ENCODE measurements around the gene PRICKLE1.

- TF ChIP-seq, protein P1, sequence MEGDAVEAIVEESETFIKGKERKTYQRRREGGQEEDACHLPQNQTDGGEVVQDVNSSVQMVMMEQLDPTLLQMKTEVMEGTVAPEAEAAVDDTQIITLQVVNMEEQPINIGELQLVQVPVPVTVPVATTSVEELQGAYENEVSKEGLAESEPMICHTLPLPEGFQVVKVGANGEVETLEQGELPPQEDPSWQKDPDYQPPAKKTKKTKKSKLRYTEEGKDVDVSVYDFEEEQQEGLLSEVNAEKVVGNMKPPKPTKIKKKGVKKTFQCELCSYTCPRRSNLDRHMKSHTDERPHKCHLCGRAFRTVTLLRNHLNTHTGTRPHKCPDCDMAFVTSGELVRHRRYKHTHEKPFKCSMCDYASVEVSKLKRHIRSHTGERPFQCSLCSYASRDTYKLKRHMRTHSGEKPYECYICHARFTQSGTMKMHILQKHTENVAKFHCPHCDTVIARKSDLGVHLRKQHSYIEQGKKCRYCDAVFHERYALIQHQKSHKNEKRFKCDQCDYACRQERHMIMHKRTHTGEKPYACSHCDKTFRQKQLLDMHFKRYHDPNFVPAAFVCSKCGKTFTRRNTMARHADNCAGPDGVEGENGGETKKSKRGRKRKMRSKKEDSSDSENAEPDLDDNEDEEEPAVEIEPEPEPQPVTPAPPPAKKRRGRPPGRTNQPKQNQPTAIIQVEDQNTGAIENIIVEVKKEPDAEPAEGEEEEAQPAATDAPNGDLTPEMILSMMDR (IDR thresholded peaks at IDR 0.05), result no peak
- TF ChIP-seq POLR2A (IDR thresholded peaks at IDR 0.05), result no peak
Observed at GRCh38 chr12:42546709-42547108, 42.8 kb downstream of the PRICKLE1 start.

All from body of pancreas (tissue), 4 donors.